ENCODE measurements around the gene HNRNPD. TPM values are rescaled to one million over a fixed set of nuclear protein-coding genes. Genes with fewer than 3 reads are reported as not detected.
A peak's percentile ranks its signal among the peaks of the same experiment; 100 is the strongest.

The HNRNPD gene
- total RNA-seq, 1 experiment from 2014 or later: 580 TPM

DNA sequence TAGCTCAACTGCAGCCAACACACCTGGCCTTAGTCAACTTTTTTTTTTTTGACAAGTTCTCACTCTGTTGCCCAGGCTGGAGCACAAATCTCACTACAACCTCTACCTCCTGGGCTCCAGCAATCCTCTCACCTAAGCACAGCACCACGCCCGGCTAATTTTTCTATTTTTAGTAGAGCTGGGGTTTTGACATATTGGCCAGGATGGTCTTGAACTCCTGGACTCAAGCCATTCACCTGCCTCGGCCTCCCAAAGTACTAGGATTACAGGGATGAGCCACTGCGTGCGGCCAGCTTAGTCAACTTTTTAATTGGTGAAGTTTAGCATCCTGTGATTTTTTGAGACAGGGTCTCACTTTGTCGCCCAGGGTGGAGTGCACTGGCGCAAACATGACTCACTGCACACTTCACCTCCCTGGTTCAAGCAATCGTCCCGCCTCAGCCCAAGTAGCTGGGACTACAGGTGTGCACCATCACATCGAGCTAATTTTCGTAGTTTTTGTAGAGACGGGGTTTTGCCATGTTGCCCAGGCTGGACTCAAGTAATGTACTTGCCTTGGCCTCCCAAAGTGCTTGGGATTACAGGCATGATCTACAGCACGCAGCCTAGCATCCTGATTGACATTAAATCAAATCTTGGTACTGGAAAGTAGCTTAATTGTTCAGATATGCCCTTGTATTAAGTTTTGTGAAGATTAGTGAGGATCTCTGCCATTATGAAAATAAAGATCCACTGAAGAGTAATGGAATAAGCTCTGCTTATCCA is 48.2 kb upstream of the HNRNPD start (continued):
- TF ChIP-seq, protein P1, sequence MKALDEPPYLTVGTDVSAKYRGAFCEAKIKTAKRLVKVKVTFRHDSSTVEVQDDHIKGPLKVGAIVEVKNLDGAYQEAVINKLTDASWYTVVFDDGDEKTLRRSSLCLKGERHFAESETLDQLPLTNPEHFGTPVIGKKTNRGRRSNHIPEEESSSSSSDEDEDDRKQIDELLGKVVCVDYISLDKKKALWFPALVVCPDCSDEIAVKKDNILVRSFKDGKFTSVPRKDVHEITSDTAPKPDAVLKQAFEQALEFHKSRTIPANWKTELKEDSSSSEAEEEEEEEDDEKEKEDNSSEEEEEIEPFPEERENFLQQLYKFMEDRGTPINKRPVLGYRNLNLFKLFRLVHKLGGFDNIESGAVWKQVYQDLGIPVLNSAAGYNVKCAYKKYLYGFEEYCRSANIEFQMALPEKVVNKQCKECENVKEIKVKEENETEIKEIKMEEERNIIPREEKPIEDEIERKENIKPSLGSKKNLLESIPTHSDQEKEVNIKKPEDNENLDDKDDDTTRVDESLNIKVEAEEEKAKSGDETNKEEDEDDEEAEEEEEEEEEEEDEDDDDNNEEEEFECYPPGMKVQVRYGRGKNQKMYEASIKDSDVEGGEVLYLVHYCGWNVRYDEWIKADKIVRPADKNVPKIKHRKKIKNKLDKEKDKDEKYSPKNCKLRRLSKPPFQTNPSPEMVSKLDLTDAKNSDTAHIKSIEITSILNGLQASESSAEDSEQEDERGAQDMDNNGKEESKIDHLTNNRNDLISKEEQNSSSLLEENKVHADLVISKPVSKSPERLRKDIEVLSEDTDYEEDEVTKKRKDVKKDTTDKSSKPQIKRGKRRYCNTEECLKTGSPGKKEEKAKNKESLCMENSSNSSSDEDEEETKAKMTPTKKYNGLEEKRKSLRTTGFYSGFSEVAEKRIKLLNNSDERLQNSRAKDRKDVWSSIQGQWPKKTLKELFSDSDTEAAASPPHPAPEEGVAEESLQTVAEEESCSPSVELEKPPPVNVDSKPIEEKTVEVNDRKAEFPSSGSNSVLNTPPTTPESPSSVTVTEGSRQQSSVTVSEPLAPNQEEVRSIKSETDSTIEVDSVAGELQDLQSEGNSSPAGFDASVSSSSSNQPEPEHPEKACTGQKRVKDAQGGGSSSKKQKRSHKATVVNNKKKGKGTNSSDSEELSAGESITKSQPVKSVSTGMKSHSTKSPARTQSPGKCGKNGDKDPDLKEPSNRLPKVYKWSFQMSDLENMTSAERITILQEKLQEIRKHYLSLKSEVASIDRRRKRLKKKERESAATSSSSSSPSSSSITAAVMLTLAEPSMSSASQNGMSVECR (CRISPR knock-in tag; IDR thresholded peaks at IDR 0.05; ENCODE audit: borderline replicate concordance): 0 out of 2 replicates have a peak, but pooled peaks have one; percentile 43
- TF ChIP-seq MYBL2 (CRISPR knock-in tag; IDR thresholded peaks at IDR 0.05) (no peak), IRF2 (CRISPR knock-in tag; IDR thresholded peaks at IDR 0.05; ENCODE audit: borderline replicate concordance, low read depth) (no peak), OVOL2 (CRISPR knock-in tag; IDR thresholded peaks at IDR 0.05; ENCODE audit: borderline replicate concordance) (no peak), PREB (CRISPR knock-in tag; IDR thresholded peaks at IDR 0.05; ENCODE audit: borderline replicate concordance) (no peak)
- TF ChIP-seq, protein P2, sequence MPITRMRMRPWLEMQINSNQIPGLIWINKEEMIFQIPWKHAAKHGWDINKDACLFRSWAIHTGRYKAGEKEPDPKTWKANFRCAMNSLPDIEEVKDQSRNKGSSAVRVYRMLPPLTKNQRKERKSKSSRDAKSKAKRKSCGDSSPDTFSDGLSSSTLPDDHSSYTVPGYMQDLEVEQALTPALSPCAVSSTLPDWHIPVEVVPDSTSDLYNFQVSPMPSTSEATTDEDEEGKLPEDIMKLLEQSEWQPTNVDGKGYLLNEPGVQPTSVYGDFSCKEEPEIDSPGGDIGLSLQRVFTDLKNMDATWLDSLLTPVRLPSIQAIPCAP (CRISPR knock-in tag; IDR thresholded peaks at IDR 0.05): no peak

DNA sequence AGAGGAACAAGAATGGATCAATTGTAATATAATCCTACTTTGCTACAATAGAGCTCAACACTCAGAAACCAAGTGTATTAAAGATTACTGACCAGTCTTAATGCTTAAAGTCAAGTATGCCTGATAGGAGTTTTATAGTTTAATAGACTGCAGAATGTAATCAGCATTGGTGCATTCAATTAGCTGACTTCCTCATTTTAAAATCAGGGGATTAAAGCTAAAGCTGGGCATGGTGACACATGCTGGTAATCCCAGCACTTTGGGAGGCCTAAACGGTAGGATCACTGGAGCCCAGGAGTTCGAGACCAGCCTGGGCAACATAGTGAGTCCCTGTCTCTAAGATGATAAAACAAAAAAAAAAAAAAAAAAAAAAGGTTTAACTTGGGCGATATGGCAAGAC is 45.7 kb upstream of the HNRNPD start:
- DNase-seq (ENCODE audit: low spot score): no peak
- TF ChIP-seq ATF6 (CRISPR knock-in tag; IDR thresholded peaks at IDR 0.05) (no peak), ZNF396 (CRISPR knock-in tag; IDR thresholded peaks at IDR 0.05; ENCODE audit: borderline replicate concordance) (no peak), EMX1 (CRISPR knock-in tag; IDR thresholded peaks at IDR 0.05) (no peak), ZNF532 (CRISPR knock-in tag; IDR thresholded peaks at IDR 0.05; ENCODE audit: borderline replicate concordance) (no peak)
- H3K4me1 Mint-ChIP-seq: peaks cover 5% of the 10 kb centered on the region; the same call in 1 of the 2 replicates
- CTCF ChIA-PET: interaction anchor here (1.8 kb wide), 1 partner anchor 10 kb away, joined by 10 read pairs; no protein-coding TSS in a partner anchor
- H3K36me3 Mint-ChIP-seq: peaks cover 11% of the 10 kb centered on the region
- peaks cover 7% of the 10 kb centered on the region for H3K9me3 Mint-ChIP-seq
- POLR2A ChIA-PET: interaction anchor here (0.5 to 1.6 kb wide), 4 partner anchors 9 to 28 kb away, joined by 3 to 12 read pairs (median 5); no protein-coding TSS in a partner anchor
- peaks cover 4% of the 10 kb centered on the region; the same call in 1 of the 2 replicates for H3K27me3 Mint-ChIP-seq (ENCODE audit: low read depth)
- H3K27ac Mint-ChIP-seq: no peak overlapping the region
- ATAC-seq: no peak
- H3K4me3 Mint-ChIP-seq: no peak overlapping the region

All from WTC11 (cell line).